ENCODE data around the gene HAGH. TPM values are rescaled to one million over a fixed set of nuclear protein-coding genes. Genes with fewer than 3 reads are reported as not detected.

Gene HAGH
- total RNA-seq, 1 donor from 2014 or later = 35.9 TPM

GRCh38 chr16:1810106-1810505, 16.5 kb downstream of the HAGH start:
- Histone ChIP-seq H3K9me3 (ENCODE audit: insufficient read depth, low read depth, low read length) (no peaks in the 10 kb centered on the region), H3K36me3 (ENCODE audit: insufficient read depth, low read length) (no peaks in the 10 kb centered on the region), H3K27ac (ENCODE audit: low read depth, low read length) (no peak overlapping the region), H3K4me1 (ENCODE audit: insufficient read depth, low read length) (peaks cover 3% of the 10 kb centered on the region), H3K79me2 (ENCODE audit: insufficient read depth, low read length) (no peaks in the 10 kb centered on the region), H3K4me2 (ENCODE audit: low read length) (no peak overlapping the region), H3K27me3 (ENCODE audit: insufficient read depth, low read length) (no peaks in the 10 kb centered on the region), H4K20me1 (ENCODE audit: insufficient read depth, low read length) (peaks cover 3% of the 10 kb centered on the region), H3K4me3 (ENCODE audit: insufficient read depth, low read depth, low read length) (no peak overlapping the region), H2AFZ (ENCODE audit: low read depth, low read length) (no peak overlapping the region), H3K9ac (ENCODE audit: low read length) (no peak overlapping the region)
- Mint-ChIP-seq H3K27ac (ENCODE audit: unreplicated experiment) (no peak overlapping the region), H3K27me3 (ENCODE audit: low read depth, unreplicated experiment) (no peaks in the 10 kb centered on the region), H3K4me1 (ENCODE audit: low read depth, unreplicated experiment) (no peaks in the 10 kb centered on the region), H3K9me3 (ENCODE audit: unreplicated experiment) (peaks cover 6% of the 10 kb centered on the region), H3K36me3 (ENCODE audit: low read depth, unreplicated experiment) (peaks cover 25% of the 10 kb centered on the region), H3K4me3 (ENCODE audit: unreplicated experiment) (no peak overlapping the region)
- no peak for DNase-seq (ENCODE audit: low read depth)
- TF ChIP-seq CTCF (IDR thresholded peaks at IDR 0.05; ENCODE audit: insufficient read depth, low read depth, low read length) (no peak), EZH2 (IDR thresholded peaks at IDR 0.05; ENCODE audit: insufficient read depth, low read length) (no peak)
- no peak for FAIRE-seq

GRCh38 chr16:1809281-1809801, 17.3 kb downstream of the HAGH start:
- peaks cover 3% of the 10 kb centered on the region for H3K4me1 ChIP-seq (ENCODE audit: insufficient read depth, low read length)
- FAIRE-seq = no peak
- H3K27ac Mint-ChIP-seq (ENCODE audit: unreplicated experiment) = no peak overlapping the region

More at GRCh38 chr16:1809281-1809801, 17.3 kb downstream of the HAGH start:
- DNase-seq (ENCODE audit: low read depth) = no peak
- Histone ChIP-seq H2AFZ (ENCODE audit: low read depth, low read length) (no peak overlapping the region), H3K79me2 (ENCODE audit: insufficient read depth, low read length) (no peaks in the 10 kb centered on the region), H3K27ac (ENCODE audit: low read depth, low read length) (no peak overlapping the region), H3K4me3 (ENCODE audit: insufficient read depth, low read depth, low read length) (no peak overlapping the region), H3K36me3 (ENCODE audit: insufficient read depth, low read length) (no peaks in the 10 kb centered on the region), H4K20me1 (ENCODE audit: insufficient read depth, low read length) (peaks cover 3% of the 10 kb centered on the region), H3K27me3 (ENCODE audit: insufficient read depth, low read length) (no peaks in the 10 kb centered on the region), H3K9me3 (ENCODE audit: insufficient read depth, low read depth, low read length) (no peaks in the 10 kb centered on the region), H3K9ac (ENCODE audit: low read length) (no peak overlapping the region), H3K4me2 (ENCODE audit: low read length) (no peak overlapping the region)
- no peak overlapping the region for H3K4me3 Mint-ChIP-seq (ENCODE audit: unreplicated experiment)
- no peaks in the 10 kb centered on the region for H3K4me1 Mint-ChIP-seq (ENCODE audit: low read depth, unreplicated experiment)
- TF ChIP-seq EZH2 (IDR thresholded peaks at IDR 0.05; ENCODE audit: insufficient read depth, low read length) (no peak), CTCF (IDR thresholded peaks at IDR 0.05; ENCODE audit: insufficient read depth, low read depth, low read length) (no peak)
- H3K36me3 Mint-ChIP-seq (ENCODE audit: low read depth, unreplicated experiment) = peaks cover 25% of the 10 kb centered on the region
- no peaks in the 10 kb centered on the region for H3K27me3 Mint-ChIP-seq (ENCODE audit: low read depth, unreplicated experiment)
- H3K9me3 Mint-ChIP-seq (ENCODE audit: unreplicated experiment) = peaks cover 6% of the 10 kb centered on the region
